SK-N-SH treated with all-trans-retinoic acid at 6 μM for 48 hours (cell line): ENCODE data around the gene SIPA1L2.

Experiments
- RARB ChIP-seq: fragments of 250-450 bp; sonication (Bioruptor Pico); IDR thresholded peaks from 2 replicates; pipeline ENCODE4 v1.8.0; 2021; ENCODE audit warnings: mild to moderate bottlenecking, moderate library complexity
- TCF4 ChIP-seq: fragments of 250-450 bp; sonication (Bioruptor Pico); IDR thresholded peaks from 2 replicates; pipeline ENCODE4 v1.8.0; 2021; ENCODE audit warnings: mild to moderate bottlenecking, moderate library complexity, borderline replicate concordance
- ZFP3 ChIP-seq: fragments of 250-450 bp; sonication (Bioruptor Pico); IDR thresholded peaks from 2 replicates; pipeline ENCODE4 v1.5.0; 2020; ENCODE audit warnings: mild to moderate bottlenecking, moderate library complexity
- ZNF70 ChIP-seq: fragments of 450-650 bp; formaldehyde crosslinking; IDR thresholded peaks from 2 replicates; pipeline ENCODE4 v1.5.0; 2020; ENCODE audit warnings: mild to moderate bottlenecking, moderate library complexity
- ZNF8 ChIP-seq: fragments of 450-650 bp; formaldehyde crosslinking; IDR thresholded peaks from 2 replicates; pipeline ENCODE4 v1.5.0; 2020; ENCODE audit warnings: mild to moderate bottlenecking, moderate library complexity
- TF ChIP-seq, protein P1 (sequence below): fragments of 250-450 bp; sonication (Bioruptor Pico); IDR thresholded peaks from 2 replicates; pipeline ENCODE4 v1.5.1; 2020; ENCODE audit warnings: low read depth, mild to moderate bottlenecking, moderate library complexity

- TF ChIP-seq RARB (CRISPR knock-in tag): no peak
- TF ChIP-seq, protein P1, sequence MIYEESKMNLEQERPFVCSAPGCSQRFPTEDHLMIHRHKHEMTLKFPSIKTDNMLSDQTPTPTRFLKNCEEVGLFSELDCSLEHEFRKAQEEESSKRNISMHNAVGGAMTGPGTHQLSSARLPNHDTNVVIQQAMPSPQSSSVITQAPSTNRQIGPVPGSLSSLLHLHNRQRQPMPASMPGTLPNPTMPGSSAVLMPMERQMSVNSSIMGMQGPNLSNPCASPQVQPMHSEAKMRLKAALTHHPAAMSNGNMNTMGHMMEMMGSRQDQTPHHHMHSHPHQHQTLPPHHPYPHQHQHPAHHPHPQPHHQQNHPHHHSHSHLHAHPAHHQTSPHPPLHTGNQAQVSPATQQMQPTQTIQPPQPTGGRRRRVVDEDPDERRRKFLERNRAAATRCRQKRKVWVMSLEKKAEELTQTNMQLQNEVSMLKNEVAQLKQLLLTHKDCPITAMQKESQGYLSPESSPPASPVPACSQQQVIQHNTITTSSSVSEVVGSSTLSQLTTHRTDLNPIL (CRISPR knock-in tag): no peak
- TF ChIP-seq ZNF8: no peak
- no peak for TF ChIP-seq ZNF70
- no peak for TF ChIP-seq TCF4 (CRISPR knock-in tag)
- TF ChIP-seq ZFP3 (CRISPR knock-in tag): no peak
These were observed 25.3 kb upstream of the SIPA1L2 start for GRCh38 chr1:232655028-232655745.
